Gastroesophageal sphincter (tissue), 3 donors: Measurements from ENCODE around the gene HS1BP3.

ENCODE experiments used
- CTCF ChIP-seq, 4 experiments: fragments of 200-600 bp in 2 of 4; fragments of 450-650 bp in 2 of 4; sonication (generic) in 1 of 4; IDR thresholded peaks; one replicate each; pipeline ENCODE4 v1.5.1; 2017 to 2019; ENCODE audit warnings: antibody characterized with exemption in 4 of 4, mild to moderate bottlenecking in 2 of 4, moderate library complexity in 2 of 4
- POLR2AphosphoS5 ChIP-seq: sonication (generic); formaldehyde crosslinking; IDR thresholded peaks from one replicate; pipeline ENCODE4 v1.6.1; 2017; ENCODE audit warnings: antibody characterized with exemption

GRCh38 chr2:20570249-20570648, 80.6 kb downstream of the HS1BP3 start:
- no peak for TF ChIP-seq POLR2AphosphoS5
- no peak for TF ChIP-seq CTCF (IDR thresholded peaks at IDR 0.05)
